Activated CD4-positive, alpha-beta T cell treated with anti-CD3 and anti-CD28 coated beads, Interleukin-2, amount 10 ng/mL, durations not matched to agents 24 days and 14 days (primary cell): ENCODE data around the gene MEIS2. TPM values are rescaled to one million over a fixed set of nuclear protein-coding genes. Genes with fewer than 3 reads are reported as not detected.

Experiments used
- DNase-seq: peaks from one replicate; pipeline ENCODE4 v3.0.0; 2022
- H3K27ac Mint-ChIP-seq: one replicate; pipeline ENCODE4 v1.8.0; 2022; ENCODE audit warnings: mild to moderate bottlenecking, mixed read lengths
- H3K27me3 Mint-ChIP-seq: one replicate; pipeline ENCODE4 v1.8.0; 2022; ENCODE audit warnings: mixed read lengths
- H3K36me3 Mint-ChIP-seq: one replicate; pipeline ENCODE4 v1.8.0; 2022; ENCODE audit warnings: low read depth, mild to moderate bottlenecking, mixed read lengths
- H3K4me1 Mint-ChIP-seq: one replicate; pipeline ENCODE4 v1.8.0; 2021; ENCODE audit warnings: mixed read lengths
- H3K4me3 Mint-ChIP-seq: one replicate; pipeline ENCODE4 v1.8.0; 2022; ENCODE audit warnings: mild to moderate bottlenecking, moderate library complexity, mixed read lengths
- H3K9me3 Mint-ChIP-seq: one replicate; pipeline ENCODE4 v1.8.0; 2021; ENCODE audit warnings: mixed read lengths
- intact Hi-C: fragments of 100-400 bp; cut with micrococcal nuclease; formaldehyde crosslinking; loops from one replicate; pipeline ENCODE4 v1.15.1; 2023
- total RNA-seq: library from RNA; stranded (reverse); gene quantifications from 2 replicates; pipeline ENCODE4 v1.2.3, GENCODE V29; 2022

The MEIS2 gene
- total RNA-seq, 1 donor from 2014 or later: not detected

DNA sequence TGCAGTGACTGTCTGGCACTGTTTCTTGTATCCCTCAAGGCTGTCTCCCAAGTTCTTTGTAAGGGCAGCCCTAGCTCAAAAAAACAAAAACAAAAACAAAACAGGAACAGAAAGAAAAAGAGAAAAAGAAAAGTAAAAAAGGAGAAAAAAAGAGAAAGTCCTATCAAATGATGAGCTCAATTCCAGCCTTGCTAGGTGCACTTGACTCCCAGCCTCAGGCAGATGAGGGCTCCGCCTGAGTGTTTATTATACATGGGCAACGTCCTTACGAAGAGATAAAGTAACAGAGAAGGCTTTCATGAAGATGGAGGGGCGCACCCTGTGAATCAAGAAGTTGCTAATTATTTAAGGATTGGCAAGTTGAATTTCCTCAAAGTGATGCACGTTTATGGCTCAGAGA lies 175.3 kb downstream of the MEIS2 start:
- no peaks in the 10 kb centered on the region for H3K4me1 Mint-ChIP-seq
- no peak overlapping the region for H3K4me3 Mint-ChIP-seq
- no peak for DNase-seq
- H3K27ac Mint-ChIP-seq: no peak overlapping the region
- no peaks in the 10 kb centered on the region for H3K36me3 Mint-ChIP-seq
- peaks cover 4% of the 10 kb centered on the region for H3K9me3 Mint-ChIP-seq
- intact Hi-C loops: no loop called here
- no peaks in the 10 kb centered on the region for H3K27me3 Mint-ChIP-seq

GRCh38 chr15:36924034-36924433 lies 176.3 kb downstream of the MEIS2 start:
- no peaks in the 10 kb centered on the region for H3K36me3 Mint-ChIP-seq
- no peak overlapping the region for H3K4me3 Mint-ChIP-seq
- H3K9me3 Mint-ChIP-seq: peaks cover 4% of the 10 kb centered on the region
- DNase-seq: no peak
- H3K4me1 Mint-ChIP-seq: no peaks in the 10 kb centered on the region
- intact Hi-C loops: no loop called here
- H3K27me3 Mint-ChIP-seq: no peaks in the 10 kb centered on the region
- H3K27ac Mint-ChIP-seq: no peak overlapping the region

- Mint-ChIP-seq H3K27me3 (no peaks in the 10 kb centered on the region), H3K36me3 (no peaks in the 10 kb centered on the region), H3K9me3 (no peaks in the 10 kb centered on the region), H3K4me3 (no peak overlapping the region), H3K27ac (no peak overlapping the region), H3K4me1 (no peaks in the 10 kb centered on the region)
- intact Hi-C loops: no loop called here
- DNase-seq: no peak
Observed at GRCh38 chr15:36921484-36922091, 178.8 kb downstream of the MEIS2 start.

GRCh38 chr15:36917411-36918267 lies 182.7 kb downstream of the MEIS2 start:
- Mint-ChIP-seq H3K4me1 (no peaks in the 10 kb centered on the region), H3K9me3 (peaks cover 5% of the 10 kb centered on the region), H3K36me3 (no peaks in the 10 kb centered on the region), H3K4me3 (no peak overlapping the region), H3K27me3 (no peaks in the 10 kb centered on the region), H3K27ac (no peak overlapping the region)
- DNase-seq: no peak
- intact Hi-C loops: no loop called here

- DNase-seq: no peak
- Mint-ChIP-seq H3K4me3 (no peak overlapping the region), H3K27ac (no peak overlapping the region), H3K9me3 (peaks cover 5% of the 10 kb centered on the region), H3K36me3 (no peaks in the 10 kb centered on the region), H3K27me3 (no peaks in the 10 kb centered on the region), H3K4me1 (no peaks in the 10 kb centered on the region)
- intact Hi-C loops: no loop called here
Observed at GRCh38 chr15:36914960-36915808, 185.2 kb downstream of the MEIS2 start.

- DNase-seq: no peak
- Mint-ChIP-seq H3K4me1 (no peaks in the 10 kb centered on the region), H3K4me3 (no peak overlapping the region), H3K27me3 (no peaks in the 10 kb centered on the region), H3K36me3 (no peaks in the 10 kb centered on the region), H3K9me3 (peaks cover 5% of the 10 kb centered on the region), H3K27ac (no peak overlapping the region)
- intact Hi-C loops: no loop called here
Observed at GRCh38 chr15:36914466-36914865, 185.9 kb downstream of the MEIS2 start.

- Mint-ChIP-seq H3K4me3 (no peak overlapping the region), H3K27ac (no peak overlapping the region), H3K4me1 (no peaks in the 10 kb centered on the region), H3K27me3 (no peaks in the 10 kb centered on the region), H3K36me3 (no peaks in the 10 kb centered on the region), H3K9me3 (peaks cover 5% of the 10 kb centered on the region)
- DNase-seq: no peak
- intact Hi-C loops: no loop called here
Observed at GRCh38 chr15:36912311-36912712, 188.0 kb downstream of the MEIS2 start.

- Mint-ChIP-seq H3K27me3 (no peaks in the 10 kb centered on the region), H3K4me3 (no peak overlapping the region), H3K9me3 (peaks cover 5% of the 10 kb centered on the region), H3K36me3 (no peaks in the 10 kb centered on the region), H3K27ac (no peak overlapping the region), H3K4me1 (no peaks in the 10 kb centered on the region)
- intact Hi-C loops: no loop called here
- no peak for DNase-seq
Observed at GRCh38 chr15:36911322-36911944, 188.9 kb downstream of the MEIS2 start.

DNA sequence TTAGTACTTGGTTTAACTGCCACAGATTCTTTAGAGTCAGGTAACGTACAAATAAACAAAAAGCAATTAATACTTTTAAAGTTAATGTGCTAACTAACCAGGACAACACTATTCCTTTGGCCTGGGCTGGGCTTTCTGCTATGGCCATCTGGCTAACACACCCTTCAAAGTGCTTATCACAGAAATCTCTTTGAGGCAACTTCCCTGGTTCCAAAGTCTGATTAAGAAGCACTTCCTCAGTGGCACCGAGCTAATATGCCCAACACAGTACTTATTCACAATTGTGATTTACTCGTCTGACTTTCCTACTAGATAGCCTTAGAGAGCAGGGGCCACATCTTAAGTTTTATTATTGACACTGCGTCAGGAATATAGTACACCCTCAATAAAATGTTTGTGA lies 191.4 kb downstream of the MEIS2 start:
- no peaks in the 10 kb centered on the region for H3K36me3 Mint-ChIP-seq
- H3K27ac Mint-ChIP-seq: no peak overlapping the region
- intact Hi-C loops: no loop called here
- H3K4me1 Mint-ChIP-seq: no peaks in the 10 kb centered on the region
- no peaks in the 10 kb centered on the region for H3K27me3 Mint-ChIP-seq
- H3K4me3 Mint-ChIP-seq: no peak overlapping the region
- H3K9me3 Mint-ChIP-seq: peaks cover 2% of the 10 kb centered on the region
- no peak for DNase-seq

GRCh38 chr15:36907295-36907694 lies 193.1 kb downstream of the MEIS2 start:
- Mint-ChIP-seq H3K36me3 (no peaks in the 10 kb centered on the region), H3K27me3 (no peaks in the 10 kb centered on the region), H3K9me3 (no peaks in the 10 kb centered on the region), H3K4me1 (no peaks in the 10 kb centered on the region), H3K27ac (no peak overlapping the region), H3K4me3 (no peak overlapping the region)
- DNase-seq: no peak
- intact Hi-C loops: no loop called here

- H3K4me3 Mint-ChIP-seq: no peak overlapping the region
- no peaks in the 10 kb centered on the region for H3K4me1 Mint-ChIP-seq
- no peaks in the 10 kb centered on the region for H3K36me3 Mint-ChIP-seq
- DNase-seq: no peak
- H3K27ac Mint-ChIP-seq: no peak overlapping the region
- intact Hi-C loops: no loop called here
- no peaks in the 10 kb centered on the region for H3K9me3 Mint-ChIP-seq
- no peaks in the 10 kb centered on the region for H3K27me3 Mint-ChIP-seq
Observed at GRCh38 chr15:36905908-36906307, 194.4 kb downstream of the MEIS2 start.

DNA sequence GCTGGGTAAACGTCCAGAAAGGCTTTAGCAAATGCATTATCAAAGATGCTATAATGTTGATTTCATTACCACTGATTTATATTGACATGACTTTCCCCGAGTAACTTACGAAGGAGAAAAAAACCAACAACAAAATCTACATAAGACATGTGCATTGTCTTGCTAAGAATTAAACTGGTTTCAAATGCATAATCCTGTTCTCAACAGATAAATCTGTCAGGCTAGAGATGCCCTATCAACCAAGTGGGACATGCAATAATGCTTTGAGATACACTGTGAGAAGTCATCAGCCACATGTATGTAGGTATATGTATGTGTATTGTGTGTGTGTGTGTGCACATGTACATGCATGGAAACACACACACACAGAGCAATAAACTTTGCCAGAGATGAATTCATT lies 195.6 kb downstream of the MEIS2 start:
- DNase-seq: no peak
- Mint-ChIP-seq H3K27me3 (no peaks in the 10 kb centered on the region), H3K27ac (no peak overlapping the region), H3K36me3 (no peaks in the 10 kb centered on the region), H3K4me1 (no peaks in the 10 kb centered on the region), H3K9me3 (no peaks in the 10 kb centered on the region), H3K4me3 (no peak overlapping the region)
- intact Hi-C loops: no loop called here

DNA sequence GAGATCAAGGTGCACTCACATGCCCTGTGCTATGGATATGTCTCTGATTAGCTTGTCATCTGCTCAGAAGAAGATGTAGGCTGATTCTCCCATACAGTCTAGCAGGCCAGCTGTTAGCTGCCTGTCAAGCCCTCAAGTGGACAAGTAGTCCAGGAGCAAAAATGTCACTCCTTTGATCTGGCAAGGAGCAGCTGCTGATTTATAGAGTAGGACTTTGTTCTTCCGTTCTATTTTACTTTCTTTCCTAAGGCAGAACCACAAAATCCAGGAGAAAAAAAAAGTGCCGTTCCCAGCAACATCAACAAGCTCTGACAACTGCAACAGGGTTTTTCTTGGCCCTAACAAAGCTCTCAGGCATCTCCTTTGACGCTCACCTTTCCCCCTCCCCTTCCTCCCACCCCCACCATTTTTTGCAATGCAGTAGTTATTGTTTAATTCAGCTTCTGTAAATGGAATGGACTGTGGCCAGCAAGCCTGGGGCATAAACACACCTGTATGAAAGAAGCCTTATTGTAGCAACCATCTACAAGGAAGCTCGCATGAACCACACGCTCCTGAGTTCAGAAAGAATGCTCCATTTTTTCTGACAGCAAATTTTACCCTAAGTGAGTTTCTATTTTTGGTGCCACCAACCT lies 196.3 kb downstream of the MEIS2 start:
- no peaks in the 10 kb centered on the region for H3K9me3 Mint-ChIP-seq
- no peaks in the 10 kb centered on the region for H3K4me1 Mint-ChIP-seq
- no peak overlapping the region for H3K4me3 Mint-ChIP-seq
- no peaks in the 10 kb centered on the region for H3K36me3 Mint-ChIP-seq
- no peak overlapping the region for H3K27ac Mint-ChIP-seq
- intact Hi-C loops: no loop called here
- DNase-seq: no peak
- no peaks in the 10 kb centered on the region for H3K27me3 Mint-ChIP-seq
